ENCODE data around the gene DCAF10.
"Not testable (repeated sequence)": the region's sequence is repeated elsewhere in the genome, so short reads cannot be mapped to it uniquely, and the experiment has no call there.

GRCh38 chr9:37891042-37891441, 90.4 kb downstream of the DCAF10 start:
- not testable (repeated sequence) for TF ChIP-seq KAT2A (conservative IDR thresholded peaks at IDR 0.05; ENCODE audit: control insufficient read depth, low read depth, low read length); CBFB (IDR thresholded peaks at IDR 0.05; ENCODE audit: low read depth); POLR2A (IDR thresholded peaks at IDR 0.05; ENCODE audit: low read depth, low read length); CBX5 (IDR thresholded peaks at IDR 0.05; ENCODE audit: low read depth); FOXK2 (IDR thresholded peaks at IDR 0.05); ZNF24 (IDR thresholded peaks at IDR 0.05); CTCF (IDR thresholded peaks at IDR 0.05 in 2 of 3, conservative IDR thresholded peaks at IDR 0.05 in 1 of 3; ENCODE audit: control insufficient read depth in 2 of 3, extremely low read depth in 1 of 3, insufficient read depth in 1 of 3, low read depth in 3 of 3, low read length in 3 of 3); ZNF274 (IDR thresholded peaks at IDR 0.05; ENCODE audit: insufficient read depth, insufficient read length); NRF1 (conservative IDR thresholded peaks at IDR 0.05; ENCODE audit: low read depth, low read length)

Measured in GM12878 (cell line).